ENCODE results near the gene ONECUT3.

The ONECUT3 gene

GRCh38 chr19:1814833-1815604 lies 61.7 kb downstream of the ONECUT3 start:
- DNase-seq (ENCODE audit: low read depth) = no peak

DNA sequence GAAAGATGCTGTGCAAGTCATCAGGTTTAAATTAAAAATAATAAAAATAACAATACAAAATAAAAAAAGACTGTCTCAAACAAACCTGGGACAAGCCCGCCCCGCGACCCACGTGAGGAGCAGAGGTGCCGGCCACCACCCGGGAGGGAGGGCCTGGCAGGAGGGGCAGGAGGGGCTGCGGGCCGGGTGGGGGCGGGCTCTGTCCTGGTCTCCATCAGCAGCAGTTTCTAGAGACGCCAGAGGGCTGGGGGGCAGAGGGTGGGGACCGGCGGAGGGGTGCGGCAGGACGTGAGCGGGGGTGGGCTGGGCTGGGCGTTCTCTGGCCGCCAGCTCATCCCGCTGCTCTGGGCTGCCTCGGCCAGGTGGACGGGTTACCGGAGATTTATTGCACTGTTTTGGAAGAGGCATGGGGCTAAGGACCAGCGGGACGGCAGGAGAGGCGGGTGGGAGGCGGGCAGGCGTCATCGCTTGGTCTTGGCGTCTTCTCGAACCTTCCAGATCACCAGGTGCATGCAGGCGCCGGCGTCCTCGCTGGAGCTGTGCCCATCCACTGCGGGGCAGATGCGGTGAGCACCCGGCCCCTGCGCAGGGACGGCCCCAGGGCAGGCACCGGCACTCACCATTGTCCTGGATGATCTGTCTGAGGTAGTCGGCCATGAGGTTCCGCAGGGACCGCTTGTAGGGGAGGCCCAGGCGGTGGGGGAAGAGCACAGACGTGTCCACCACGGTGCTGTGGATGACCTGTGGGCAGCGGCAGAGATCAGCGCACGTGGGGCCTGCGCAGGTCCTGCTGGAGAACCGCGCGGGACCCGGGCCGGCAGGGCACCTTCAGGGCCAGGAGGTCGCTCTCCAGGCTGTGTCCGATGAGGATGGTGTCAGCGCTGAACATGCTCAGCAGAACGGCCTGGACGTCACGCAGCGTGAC lies 62.6 kb downstream of the ONECUT3 start:
- no peak for DNase-seq (ENCODE audit: low read depth)

GRCh38 chr19:1816530-1817298 lies 63.4 kb downstream of the ONECUT3 start:
- DNase-seq (ENCODE audit: low read depth) = no peak

- DNase-seq (ENCODE audit: low read depth) = no peak
These were observed 64.4 kb downstream of the ONECUT3 start for GRCh38 chr19:1817553-1818179.

- no peak for DNase-seq (ENCODE audit: low read depth)
These were observed 65.4 kb downstream of the ONECUT3 start for GRCh38 chr19:1818549-1819195.

- no peak for DNase-seq (ENCODE audit: low read depth)
These were observed 66.3 kb downstream of the ONECUT3 start for GRCh38 chr19:1819341-1820255.

DNA sequence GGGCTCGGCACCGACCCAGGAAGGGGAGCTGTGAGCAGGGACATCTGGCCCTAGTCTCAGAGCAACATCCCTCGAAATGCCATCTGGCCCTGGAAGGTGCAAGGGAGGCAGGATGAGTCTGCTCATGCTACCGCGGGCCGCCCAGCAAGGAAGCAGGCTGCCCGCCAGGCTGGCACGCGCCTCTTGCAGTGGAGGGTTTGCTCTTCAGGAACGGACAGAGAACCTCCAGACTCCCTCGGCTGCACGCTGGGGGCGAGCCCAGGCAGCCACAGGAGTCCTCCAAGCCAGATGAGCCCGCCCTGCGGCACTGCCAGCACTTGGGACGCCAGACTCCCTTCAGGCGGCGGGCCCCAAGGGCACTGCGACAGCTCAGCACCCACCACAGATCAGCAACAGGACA lies 68.9 kb downstream of the ONECUT3 start:
- DNase-seq (ENCODE audit: low read depth) = no peak

GRCh38 chr19:1823020-1823419 lies 69.7 kb downstream of the ONECUT3 start:
- DNase-seq (ENCODE audit: low read depth) = no peak

- no peak for DNase-seq (ENCODE audit: low read depth)
These were observed 70.4 kb downstream of the ONECUT3 start for GRCh38 chr19:1823539-1824251.

- DNase-seq (ENCODE audit: low read depth) = no peak
These were observed 70.9 kb downstream of the ONECUT3 start for GRCh38 chr19:1824252-1824622.

DNA sequence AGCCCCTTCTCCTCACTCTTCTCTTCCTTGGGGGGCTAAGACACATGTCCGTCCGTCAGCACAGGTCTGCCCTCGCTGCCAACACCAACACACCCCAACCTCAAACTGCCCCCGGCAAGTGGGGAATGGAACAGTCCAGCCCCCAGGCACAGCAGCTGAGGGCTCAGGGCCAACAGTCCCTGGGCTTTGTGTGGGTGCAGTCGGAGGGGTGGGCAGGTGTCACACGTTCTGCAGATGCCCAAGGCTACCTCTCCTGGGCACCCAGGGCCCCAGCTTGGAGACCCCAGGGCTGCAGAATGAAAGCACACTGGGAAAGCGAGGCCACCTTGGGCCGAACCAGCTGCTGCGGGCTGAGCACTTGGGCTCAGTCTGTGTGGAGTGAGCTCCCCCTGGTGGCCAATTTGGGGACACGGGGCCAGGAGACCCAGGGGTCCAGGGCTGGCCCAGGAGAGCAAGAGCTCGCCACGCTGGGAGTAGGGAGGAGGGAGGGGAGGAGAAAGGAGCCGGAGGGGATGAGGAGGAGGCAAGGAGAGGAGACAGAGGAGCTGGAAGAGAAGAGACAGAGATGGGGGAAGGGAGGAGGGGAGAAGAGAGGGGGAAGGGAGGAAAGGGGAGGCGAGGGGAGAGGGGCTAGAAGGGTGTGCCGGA lies 72.7 kb downstream of the ONECUT3 start:
- DNase-seq (ENCODE audit: low read depth) = peak; percentile 64

DNA sequence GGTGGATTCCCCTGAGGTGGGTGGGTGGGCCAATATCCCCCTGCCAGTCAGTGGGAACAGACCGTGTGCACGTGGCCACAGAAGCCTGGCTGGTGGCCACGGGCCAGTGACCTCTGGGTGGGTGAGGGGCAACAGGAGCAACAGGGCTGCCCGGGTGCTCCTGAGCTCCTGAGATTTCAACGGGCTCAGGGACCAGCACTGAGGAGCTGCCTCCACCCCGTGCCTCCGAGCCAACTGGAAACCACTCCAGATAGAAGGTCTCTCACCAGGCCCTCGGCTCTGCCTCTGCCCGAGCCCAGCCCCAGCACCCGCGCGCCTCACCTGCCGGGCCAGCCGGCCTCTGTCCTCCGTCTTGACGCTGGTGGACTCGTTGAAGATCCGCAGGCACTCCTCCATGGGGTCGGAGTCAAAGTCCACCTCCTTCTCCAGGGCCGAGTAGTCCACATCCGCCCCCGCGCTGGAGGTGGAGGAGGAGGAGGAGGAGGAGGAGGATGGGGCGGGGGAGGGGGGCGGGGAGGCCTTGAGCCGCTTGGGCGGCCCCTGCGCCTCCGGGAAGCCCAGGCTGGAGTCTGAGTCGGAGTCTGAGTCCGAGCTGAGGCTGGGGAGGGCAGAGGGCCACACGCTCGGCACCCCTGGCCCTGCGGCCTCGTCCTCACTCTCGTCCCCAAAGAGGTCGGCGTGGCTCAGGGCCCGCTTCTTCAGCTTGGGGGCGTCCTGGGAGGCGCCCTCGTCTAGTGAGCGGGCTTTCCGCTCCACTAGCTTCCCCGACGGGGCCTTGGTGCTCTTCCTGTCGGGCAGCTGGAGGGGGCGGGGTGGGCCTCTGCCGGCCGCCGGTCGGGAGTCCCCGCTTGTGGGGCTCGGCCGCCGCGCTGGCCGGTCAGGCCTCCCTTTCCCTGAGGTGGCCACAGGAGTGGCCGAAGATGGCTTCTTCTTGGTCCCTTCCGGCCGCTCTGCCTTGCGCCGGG lies 73.5 kb downstream of the ONECUT3 start:
- no peak for DNase-seq (ENCODE audit: low read depth)

- no peak for DNase-seq (ENCODE audit: low read depth)
These were observed 74.4 kb downstream of the ONECUT3 start for GRCh38 chr19:1827566-1828278.

DNA sequence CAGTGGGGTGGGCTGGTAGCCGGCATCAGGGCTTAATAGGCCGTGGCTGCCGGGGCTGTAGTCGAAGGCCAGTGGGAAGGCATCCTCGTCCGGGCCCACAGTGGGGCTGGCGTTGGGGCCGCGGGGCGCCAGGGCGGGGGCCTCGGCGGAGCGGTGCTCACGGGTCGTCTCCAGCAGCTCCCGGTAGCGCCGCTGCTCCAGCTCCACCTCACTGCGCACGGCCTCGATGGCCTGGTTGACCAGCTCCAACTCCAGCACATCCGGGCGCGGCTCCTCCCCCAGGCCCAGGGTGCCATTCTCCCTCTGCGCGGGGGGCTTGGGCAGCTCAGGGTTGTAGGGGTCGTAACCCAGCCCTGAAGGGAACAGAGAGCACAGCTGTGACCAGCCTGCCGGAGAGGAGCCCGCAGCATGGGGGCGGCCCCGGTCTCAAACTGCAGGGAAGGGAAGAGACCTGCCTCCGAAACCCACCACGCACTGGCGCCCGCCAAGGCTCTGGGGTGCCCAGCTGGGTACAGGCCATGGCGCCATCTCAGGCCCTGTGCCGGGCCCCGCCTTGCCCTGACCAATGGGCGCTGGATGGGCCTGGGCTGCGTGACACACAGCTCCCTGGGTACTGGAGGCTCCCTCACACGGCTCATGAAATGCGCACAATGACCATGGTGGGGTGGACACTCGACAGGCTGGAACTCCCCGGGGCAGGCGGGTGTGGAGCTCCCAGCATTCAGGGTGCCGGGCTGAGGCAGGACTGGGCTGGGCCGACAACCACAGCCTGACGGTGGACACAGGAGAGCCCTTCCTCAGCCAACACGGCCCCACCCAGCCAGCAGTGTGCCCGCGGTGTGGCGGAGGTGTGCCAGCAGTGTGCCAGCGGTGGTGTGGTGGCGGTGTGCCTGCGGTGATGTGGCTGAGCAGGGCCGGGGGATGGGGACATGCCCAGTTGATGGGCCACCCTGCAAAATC lies 75.3 kb downstream of the ONECUT3 start:
- DNase-seq (ENCODE audit: low read depth) = no peak

DNA sequence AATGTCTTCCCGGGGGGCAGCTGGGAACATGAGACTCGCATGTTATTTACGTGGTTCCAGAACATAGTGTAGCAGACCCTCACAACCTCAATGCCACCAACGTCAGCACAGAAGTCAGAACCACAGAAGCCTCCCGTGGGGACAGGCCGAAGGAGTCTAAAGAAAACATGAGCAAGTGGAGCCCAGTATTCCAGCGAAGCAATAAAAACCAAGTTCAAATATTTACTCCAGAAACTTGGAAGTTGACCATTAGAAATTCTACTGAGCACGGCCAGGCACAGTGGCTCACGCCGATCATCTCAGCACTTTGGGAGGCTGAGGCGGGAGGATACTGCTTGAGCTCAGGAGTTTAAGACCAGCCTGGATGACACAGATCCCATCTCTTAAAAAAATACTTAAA lies 76.7 kb downstream of the ONECUT3 start:
- no peak for DNase-seq (ENCODE audit: low read depth)

DNA sequence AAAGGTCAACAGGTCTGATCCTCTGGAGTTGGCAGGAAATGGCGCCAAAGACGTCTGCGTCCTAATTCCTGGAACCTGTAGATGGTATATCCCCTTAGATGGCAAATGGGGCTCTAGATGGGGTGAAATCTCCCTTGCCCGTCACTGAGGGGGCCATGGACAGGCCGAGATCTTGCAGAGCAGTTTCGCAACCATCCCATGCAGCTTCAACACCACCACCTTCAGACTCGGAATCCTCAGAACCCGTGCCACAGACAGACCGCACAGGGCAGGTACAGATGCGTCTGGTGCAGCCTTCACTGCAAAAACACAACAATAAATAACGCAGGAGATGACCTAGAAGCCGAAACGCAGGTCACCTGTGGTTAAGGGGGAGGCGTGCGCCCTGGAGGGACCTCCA lies 77.3 kb downstream of the ONECUT3 start:
- DNase-seq (ENCODE audit: low read depth) = no peak
